Measurements from ENCODE around the gene HDC. TPM values are rescaled to one million over a fixed set of nuclear protein-coding genes. Genes with fewer than 3 reads are reported as not detected.

Gene HDC
- total RNA-seq, 1 experiment from 2014 or later, result not detected

DNA sequence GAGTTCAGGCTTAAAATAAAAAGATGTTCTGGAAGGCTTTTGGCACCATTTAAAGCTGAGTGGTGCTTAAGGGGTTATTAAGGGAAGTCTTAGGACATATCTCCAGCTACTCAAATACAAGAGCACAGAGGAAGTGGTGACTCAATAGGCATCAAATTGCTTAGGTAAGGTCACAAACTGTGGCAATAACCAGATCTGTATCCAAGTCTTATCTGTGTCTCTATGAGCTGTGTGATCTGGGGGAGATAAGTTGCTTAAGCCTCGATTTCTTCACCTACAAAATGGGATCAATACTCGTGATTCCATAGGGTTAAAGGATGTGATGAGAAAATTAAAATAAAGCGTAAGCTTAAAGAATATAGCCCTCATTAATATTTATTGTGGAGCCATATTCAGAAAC is 7.6 kb downstream of the HDC start:
- BruUV-seq (replicated peaks), result no TSS peak
- no peaks in the 10 kb centered on the region for H3K27me3 Mint-ChIP-seq (ENCODE audit: insufficient read depth, unreplicated experiment)
- DNase-seq (ENCODE audit: unreplicated experiment), result peak; percentile 85
- H3K9me3 Mint-ChIP-seq (ENCODE audit: unreplicated experiment), result no peaks in the 10 kb centered on the region
- POLR2A ChIA-PET, result no interaction called here
- H3K4me1 Mint-ChIP-seq (ENCODE audit: insufficient read depth, unreplicated experiment), result peaks cover 10% of the 10 kb centered on the region
- no peak overlapping the region for H3K4me3 Mint-ChIP-seq (ENCODE audit: unreplicated experiment)
- no peak for TF ChIP-seq CTCF (IDR thresholded peaks at IDR 0.05; ENCODE audit: unreplicated experiment)
- intact Hi-C loops (cut with micrococcal nuclease), result no loop called here
- no peaks in the 10 kb centered on the region for H3K36me3 Mint-ChIP-seq (ENCODE audit: insufficient read depth, unreplicated experiment)
- CTCF ChIA-PET, result interaction anchor here (1.0 to 1.3 kb wide), 3 partner anchors 14 to 58 kb away, joined by 3 to 5 read pairs (median 3); no protein-coding TSS in a partner anchor
- no peak overlapping the region for H3K27ac Mint-ChIP-seq (ENCODE audit: low read depth, unreplicated experiment)

DNA sequence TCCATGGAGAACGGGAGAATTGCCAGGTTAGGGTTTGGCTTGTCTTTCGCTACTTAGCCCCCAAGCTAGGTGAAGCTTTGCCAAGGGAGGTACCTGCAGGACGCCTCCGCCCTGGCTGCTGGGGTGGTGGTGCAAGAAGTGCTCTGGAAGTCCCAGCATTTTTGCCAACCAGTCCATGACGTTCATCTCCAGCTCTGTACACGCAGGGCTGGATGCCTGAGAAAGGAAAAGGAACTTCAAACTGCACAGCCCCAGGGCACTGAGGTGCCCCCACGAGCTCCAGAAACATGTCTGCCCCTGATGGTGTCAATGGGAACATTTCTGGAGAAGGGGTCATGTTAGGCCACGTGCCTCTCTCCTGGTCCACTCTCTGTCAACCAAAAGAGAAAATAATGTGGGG is 8.2 kb downstream of the HDC start:
- DNase-seq (ENCODE audit: unreplicated experiment), result peak; percentile 95
- Mint-ChIP-seq H3K9me3 (ENCODE audit: unreplicated experiment) (no peaks in the 10 kb centered on the region), H3K27me3 (ENCODE audit: insufficient read depth, unreplicated experiment) (no peaks in the 10 kb centered on the region), H3K4me3 (ENCODE audit: unreplicated experiment) (no peak overlapping the region), H3K4me1 (ENCODE audit: insufficient read depth, unreplicated experiment) (peaks cover 6% of the 10 kb centered on the region), H3K36me3 (ENCODE audit: insufficient read depth, unreplicated experiment) (no peaks in the 10 kb centered on the region), H3K27ac (ENCODE audit: low read depth, unreplicated experiment) (peak overlapping the region; percentile 5)
- ChIA-PET CTCF (interaction anchor here (0.7 to 1.3 kb wide), 6 partner anchors 9 to 109 kb away, joined by 3 to 5 read pairs (median 4); no protein-coding TSS in a partner anchor), POLR2A (no interaction called here)
- TF ChIP-seq CTCF (IDR thresholded peaks at IDR 0.05; ENCODE audit: unreplicated experiment), result no peak
- intact Hi-C loops (cut with micrococcal nuclease), result no loop called here
- no TSS peak for BruUV-seq (replicated peaks)

DNA sequence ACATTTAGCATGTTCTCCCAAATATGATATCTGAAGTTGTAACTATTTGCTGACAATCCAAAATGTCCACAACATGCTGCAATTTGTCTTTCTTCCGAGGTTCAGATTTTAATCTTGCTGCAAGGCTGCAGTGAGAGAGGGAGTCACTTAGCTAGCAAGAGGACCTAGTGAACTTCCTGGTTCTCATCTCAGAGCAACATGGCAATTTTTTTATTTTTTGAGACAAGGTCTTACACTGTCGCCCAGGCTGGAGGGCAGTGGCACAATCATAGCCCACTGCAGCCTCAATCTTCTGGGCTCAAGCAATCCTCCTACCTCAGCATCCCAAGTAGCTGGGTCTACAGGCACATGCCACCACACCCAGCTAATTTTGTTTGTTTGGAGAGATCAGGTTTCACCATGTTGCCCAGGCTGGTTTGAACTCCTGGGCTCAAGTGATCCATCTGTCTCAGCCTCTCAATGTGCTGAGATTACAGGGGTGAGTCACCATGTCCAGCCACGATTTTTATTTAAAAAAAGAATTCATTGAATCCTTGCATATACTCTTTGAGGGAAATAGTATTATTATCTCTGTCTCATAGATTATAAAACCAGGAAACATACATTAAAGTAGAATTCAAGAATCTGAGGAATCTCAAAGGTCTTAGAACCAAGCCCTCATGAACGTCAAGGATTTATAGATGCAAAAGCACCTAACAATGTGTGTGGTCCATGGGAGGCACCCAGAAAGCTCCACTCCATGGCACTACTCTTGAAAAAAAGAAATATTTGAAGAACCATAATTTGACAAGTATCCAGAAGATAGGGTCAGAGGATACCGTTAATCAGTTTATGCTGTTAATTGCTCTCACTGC is 9.1 kb downstream of the HDC start:
- intact Hi-C loops (cut with micrococcal nuclease), result no loop called here
- BruUV-seq (replicated peaks), result no TSS peak
- DNase-seq (ENCODE audit: unreplicated experiment), result peak; percentile 87
- Mint-ChIP-seq H3K27ac (ENCODE audit: low read depth, unreplicated experiment) (peak overlapping the region; percentile 5), H3K4me1 (ENCODE audit: insufficient read depth, unreplicated experiment) (peaks cover 6% of the 10 kb centered on the region), H3K27me3 (ENCODE audit: insufficient read depth, unreplicated experiment) (peaks cover 5% of the 10 kb centered on the region), H3K36me3 (ENCODE audit: insufficient read depth, unreplicated experiment) (no peaks in the 10 kb centered on the region), H3K9me3 (ENCODE audit: unreplicated experiment) (no peaks in the 10 kb centered on the region), H3K4me3 (ENCODE audit: unreplicated experiment) (no peak overlapping the region)
- ChIA-PET POLR2A (interaction anchor here (1.1 kb wide), 1 partner anchor 14 kb away, joined by 3 read pairs; no protein-coding TSS in a partner anchor), CTCF (interaction anchor here (0.6 to 0.9 kb wide), 4 partner anchors 8 to 108 kb away, joined by 3 to 4 read pairs (median 4); no protein-coding TSS in a partner anchor)
- no peak for TF ChIP-seq CTCF (IDR thresholded peaks at IDR 0.05; ENCODE audit: unreplicated experiment)

DNA sequence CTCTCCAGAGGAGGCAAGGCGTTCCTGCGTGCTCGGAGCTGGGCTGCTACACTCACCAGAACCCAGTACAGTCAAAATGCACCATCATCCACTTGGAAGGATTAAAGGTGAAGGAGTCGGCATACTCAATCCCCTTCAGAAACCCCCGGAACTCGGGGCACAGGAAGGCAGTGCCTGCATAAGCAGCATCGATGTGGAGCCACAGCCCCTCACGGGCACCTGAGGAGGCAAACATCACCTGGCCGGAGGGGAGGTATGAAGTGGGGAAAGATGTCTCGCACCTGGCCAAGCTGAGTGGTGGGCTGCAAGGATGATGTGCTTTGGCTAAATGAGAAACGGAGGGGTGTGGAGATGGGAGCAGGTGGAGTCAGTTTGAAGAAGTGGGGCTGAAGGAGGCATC is 13.0 kb downstream of the HDC start:
- Mint-ChIP-seq H3K36me3 (ENCODE audit: insufficient read depth, unreplicated experiment) (no peaks in the 10 kb centered on the region), H3K27ac (ENCODE audit: low read depth, unreplicated experiment) (no peak overlapping the region), H3K27me3 (ENCODE audit: insufficient read depth, unreplicated experiment) (peaks cover 11% of the 10 kb centered on the region), H3K4me1 (ENCODE audit: insufficient read depth, unreplicated experiment) (peaks cover 24% of the 10 kb centered on the region), H3K9me3 (ENCODE audit: unreplicated experiment) (no peaks in the 10 kb centered on the region), H3K4me3 (ENCODE audit: unreplicated experiment) (no peak overlapping the region)
- TF ChIP-seq CTCF (IDR thresholded peaks at IDR 0.05; ENCODE audit: unreplicated experiment), result no peak
- CTCF ChIA-PET, result no interaction called here
- POLR2A ChIA-PET, result interaction anchor here (0.5 kb wide), 1 partner anchor 51 kb away, joined by 3 read pairs; no protein-coding TSS in a partner anchor
- no peak for DNase-seq (ENCODE audit: unreplicated experiment)
- no TSS peak for BruUV-seq (replicated peaks)
- intact Hi-C loops (cut with micrococcal nuclease), result no loop called here

All from MCF 10A (cell line).